T-helper 22 cell (primary cell): ENCODE measurements around the gene COCH.
"Not testable (repeated sequence)": the region's sequence is repeated elsewhere in the genome, so short reads cannot be mapped to it uniquely, and the experiment has no call there.

Experiments used
- DNase-seq: peaks from one replicate; pipeline ENCODE4 v3.0.0-alpha.2; 2020; ENCODE audit warnings: low read depth

COCH gene

GRCh38 chr14:30875788-30876053, 1.4 kb downstream of the COCH start:
- no peak for DNase-seq

GRCh38 chr14:30876692-30877091, 2.3 kb downstream of the COCH start:
- no peak for DNase-seq

DNA sequence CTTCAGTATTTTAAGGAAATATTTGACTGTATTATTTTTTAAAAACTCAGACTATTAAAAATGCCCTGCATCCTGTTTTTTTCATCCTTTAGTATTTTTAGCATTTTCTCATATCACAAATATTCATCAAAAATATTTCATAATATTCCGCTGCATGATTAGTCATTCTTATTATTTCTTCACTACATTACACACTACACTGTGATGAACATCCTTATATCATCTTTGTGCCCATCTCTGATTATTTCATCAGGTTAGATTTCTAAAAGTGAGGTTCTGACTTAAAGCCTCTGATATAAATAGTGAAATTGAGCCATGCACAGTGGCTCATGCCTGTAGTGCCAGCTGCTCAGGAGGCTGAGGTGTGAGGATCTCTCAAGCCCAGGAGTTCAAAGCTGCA, 8.1 kb downstream of the COCH start:
- DNase-seq: no peak

- DNase-seq: no peak
Measured at GRCh38 chr14:30883508-30884294, 9.3 kb downstream of the COCH start.

GRCh38 chr14:30884901-30885300, 10.5 kb downstream of the COCH start:
- DNase-seq: no peak

DNA sequence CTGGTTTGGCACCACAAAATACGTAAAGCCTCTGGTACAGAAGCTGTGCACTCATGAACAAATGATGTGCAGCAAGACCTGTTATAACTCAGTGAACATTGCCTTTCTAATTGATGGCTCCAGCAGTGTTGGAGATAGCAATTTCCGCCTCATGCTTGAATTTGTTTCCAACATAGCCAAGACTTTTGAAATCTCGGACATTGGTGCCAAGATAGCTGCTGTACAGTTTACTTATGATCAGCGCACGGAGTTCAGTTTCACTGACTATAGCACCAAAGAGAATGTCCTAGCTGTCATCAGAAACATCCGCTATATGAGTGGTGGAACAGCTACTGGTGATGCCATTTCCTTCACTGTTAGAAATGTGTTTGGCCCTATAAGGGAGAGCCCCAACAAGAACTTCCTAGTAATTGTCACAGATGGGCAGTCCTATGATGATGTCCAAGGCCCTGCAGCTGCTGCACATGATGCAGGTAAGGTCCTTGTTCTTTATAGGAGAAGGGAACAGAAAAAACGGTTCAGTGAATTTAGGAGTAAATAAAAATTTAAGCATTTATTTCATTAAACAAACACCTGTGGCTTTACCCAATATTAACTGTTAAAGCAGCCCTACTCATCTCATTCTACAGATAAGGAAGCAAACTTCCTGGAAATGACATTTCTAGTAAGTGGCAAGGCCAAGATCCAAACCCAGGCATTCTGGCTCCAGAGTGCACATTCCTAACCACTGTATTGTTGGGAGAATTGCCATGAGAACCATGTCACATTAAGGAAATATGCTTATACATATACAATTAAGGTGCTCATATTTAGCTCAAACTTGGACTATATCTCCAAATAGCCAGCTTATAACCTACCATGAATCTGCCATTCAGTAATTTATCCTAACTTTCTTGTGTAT, 11.7 kb downstream of the COCH start:
- no peak for DNase-seq

DNA sequence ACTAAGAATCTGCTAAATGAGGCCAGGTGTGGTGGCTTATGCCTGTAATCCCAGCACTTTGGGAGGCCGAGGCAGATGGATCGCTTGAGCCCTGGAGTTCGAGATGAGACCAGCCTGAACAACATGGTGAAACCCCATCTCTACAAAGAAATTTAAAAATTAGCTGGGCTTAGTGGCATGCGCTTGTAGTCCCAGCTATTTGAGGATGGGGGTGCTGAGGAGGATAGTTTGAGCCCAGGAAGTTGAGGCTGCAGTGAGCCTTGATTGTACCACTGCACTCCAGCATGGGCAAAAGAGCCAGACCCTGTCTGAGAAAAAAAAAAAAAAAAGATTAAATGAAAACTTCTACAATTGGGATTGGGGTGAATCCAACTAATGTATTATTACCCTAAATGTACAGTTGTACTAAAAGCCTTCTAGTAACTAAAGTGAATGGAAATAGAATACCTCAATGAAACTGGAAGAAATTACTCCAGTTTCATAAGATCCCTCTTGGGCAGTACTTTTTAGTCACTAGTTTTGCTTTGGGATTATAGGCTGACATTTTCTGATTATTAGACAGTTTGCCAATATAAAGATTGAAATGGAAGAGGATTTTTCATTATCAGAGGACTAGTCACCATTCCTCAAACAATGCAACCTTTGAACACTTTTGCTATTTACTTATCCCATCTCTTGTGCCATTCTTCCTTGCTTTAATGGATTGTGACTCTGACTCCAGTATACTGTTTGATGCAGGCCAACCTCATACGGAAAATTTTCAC, 14.3 kb downstream of the COCH start:
- DNase-seq: no peak

- no peak for DNase-seq
Measured at GRCh38 chr14:30889244-30889594, 14.9 kb downstream of the COCH start.

- no peak for DNase-seq
Measured at GRCh38 chr14:30893819-30894218, 19.5 kb downstream of the COCH start.

DNA sequence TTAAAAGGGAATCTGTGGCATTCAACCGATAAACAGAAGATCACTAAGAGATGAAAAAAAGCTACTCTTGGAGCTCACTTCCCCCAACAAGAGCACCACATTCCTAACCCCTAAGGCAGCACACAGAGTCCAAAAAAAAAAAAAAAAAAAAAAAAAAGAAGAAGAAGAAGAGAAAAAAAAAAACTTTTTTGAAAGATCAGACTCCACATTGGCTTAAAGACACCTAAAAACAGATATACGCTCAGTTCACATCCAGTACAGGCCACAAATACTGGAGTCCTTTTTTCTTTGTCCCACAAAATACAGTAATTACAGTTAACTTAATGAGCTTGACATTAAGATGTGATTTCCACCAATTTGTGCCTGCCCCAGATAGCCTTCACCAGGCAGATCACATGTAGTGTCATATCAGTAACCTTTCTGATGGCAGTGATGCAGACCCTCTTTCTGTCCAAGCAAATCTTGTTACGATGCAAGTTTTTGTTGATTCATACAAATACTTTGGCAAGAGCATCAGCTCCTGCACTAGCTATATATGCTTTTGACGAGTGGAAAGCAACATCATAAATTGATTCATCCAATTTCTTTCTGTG, 20.7 kb downstream of the COCH start:
- no peak for DNase-seq

DNA sequence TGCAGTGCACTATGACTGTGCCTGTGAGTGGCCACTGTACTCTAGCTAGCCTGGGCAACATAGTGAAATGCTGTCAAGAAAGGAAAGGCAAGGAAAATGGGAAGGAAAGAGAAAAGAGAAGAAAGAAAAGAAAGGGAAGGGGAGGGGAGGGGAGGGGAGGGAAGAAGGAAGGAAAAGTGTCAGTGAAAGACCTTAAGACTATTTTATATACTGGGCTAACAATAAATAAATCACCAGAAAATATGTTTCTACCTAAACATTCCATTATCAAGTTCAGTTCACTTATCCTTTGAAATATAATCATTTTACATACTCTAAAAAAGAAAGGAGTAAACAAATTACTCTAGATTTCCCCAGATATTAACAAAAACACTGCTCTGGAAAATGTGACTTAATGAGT, 22.1 kb downstream of the COCH start:
- no peak for DNase-seq

GRCh38 chr14:30897121-30897520, 22.8 kb downstream of the COCH start:
- DNase-seq: not testable (repeated sequence)

DNA sequence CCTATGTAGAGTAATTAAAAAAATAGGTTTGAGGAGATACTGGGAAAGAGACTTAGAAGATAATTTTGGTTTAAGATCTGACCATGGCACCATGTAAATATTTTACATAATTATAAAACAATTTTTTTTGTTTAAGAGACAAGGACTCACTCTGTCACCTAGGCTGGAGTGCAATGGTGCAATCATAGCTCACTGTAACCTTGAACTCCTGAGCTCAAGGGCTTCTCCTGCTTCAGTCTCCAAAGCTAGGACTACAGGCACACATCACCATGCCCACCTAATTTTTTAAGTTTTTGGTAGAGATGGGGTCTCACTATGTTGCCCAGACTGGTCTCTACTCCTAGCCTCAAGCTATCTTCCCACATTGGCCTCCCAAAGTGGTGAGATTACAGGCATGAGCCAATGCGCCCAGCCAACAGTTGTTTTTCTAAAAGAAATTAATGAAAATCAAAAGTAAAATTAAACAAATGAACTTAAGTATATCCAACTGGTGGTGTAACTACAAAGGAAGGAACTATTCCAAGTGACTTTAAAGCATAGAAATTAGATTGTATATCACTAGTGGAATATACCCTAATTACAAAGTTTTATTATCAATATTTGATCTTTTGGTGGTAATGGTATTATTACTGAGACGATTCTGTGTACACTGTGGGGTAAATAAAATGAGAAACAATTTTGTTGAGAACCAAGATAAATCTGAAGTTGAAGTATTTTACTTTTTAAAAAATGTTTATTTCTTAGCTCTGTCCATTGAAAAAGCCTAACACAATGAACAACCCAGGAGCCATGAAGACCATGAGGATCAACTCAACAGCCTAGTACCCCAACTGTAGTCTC, 29.1 kb downstream of the COCH start:
- no peak for DNase-seq

- DNase-seq: no peak
Measured at GRCh38 chr14:30906752-30907658, 32.6 kb downstream of the COCH start.

GRCh38 chr14:30907659-30908057, 33.3 kb downstream of the COCH start:
- DNase-seq: no peak

DNA sequence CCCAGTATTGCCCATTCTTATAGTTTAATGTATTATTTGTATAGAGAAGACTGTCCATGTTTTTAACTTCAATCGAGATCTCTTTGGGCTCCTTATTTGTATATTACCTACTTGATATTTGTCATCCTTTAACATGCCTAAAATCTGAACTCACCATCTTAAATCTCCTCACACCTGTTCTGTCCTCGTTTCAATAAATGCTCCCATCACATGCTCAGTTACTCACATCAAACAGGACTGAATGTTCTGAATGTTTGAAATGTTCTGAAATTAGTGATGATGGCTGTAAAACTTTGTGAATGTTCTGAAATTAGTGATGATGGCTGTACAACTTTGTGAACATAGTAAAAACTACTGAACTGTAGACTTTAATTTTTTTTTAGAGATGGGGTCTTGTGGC, 34.5 kb downstream of the COCH start:
- DNase-seq: no peak

- no peak for DNase-seq
Measured at GRCh38 chr14:30914812-30915211, 40.5 kb downstream of the COCH start.

- DNase-seq: no peak
Measured at GRCh38 chr14:30915596-30915995, 41.2 kb downstream of the COCH start.

GRCh38 chr14:30921305-30921704, 46.9 kb downstream of the COCH start:
- DNase-seq: no peak

GRCh38 chr14:30921788-30922187, 47.4 kb downstream of the COCH start:
- no peak for DNase-seq

GRCh38 chr14:30925254-30925653, 50.9 kb downstream of the COCH start:
- DNase-seq: no peak
